PC-3 (cell line): ENCODE results near the gene SLC43A1. TPM values are rescaled to one million over a fixed set of nuclear protein-coding genes. Genes with fewer than 3 reads are reported as not detected.
A peak's percentile ranks its signal among the peaks of the same experiment; 100 is the strongest.

Experiments used
- ATAC-seq: fragments of 200-7000 bp; cut with Tn5 transposase; 2 replicates; pipeline ENCODE4 v1.9.1; 2020; ENCODE audit warnings: mild to moderate bottlenecking, moderate library complexity
- BruUV-seq: library from RNA; stranded (reverse); fragments of 400-500 nt; replicated peaks from 2 replicates; lab custom pipeline; 2021; lab: Mats Ljungman, UMichigan
- CTCF ChIA-PET: fragments of 300-600 bp; sonication (Branson Sonifier 250); formaldehyde crosslinking; loops from one replicate; lab custom pipeline; 2022; ENCODE audit warnings: antibody characterized with exemption; lab: Charles Lee
- POLR2A ChIA-PET: fragments of 300-600 bp; sonication (Branson Sonifier 250); formaldehyde crosslinking; loops from one replicate; lab custom pipeline; 2022; ENCODE audit warnings: antibody characterized with exemption; ENCODE audit not compliant: unreplicated experiment; lab: Charles Lee
- DNase-seq: peaks from one replicate; pipeline ENCODE4 v3.0.0-alpha.2; 2015
- H2AFZ ChIP-seq: fragments of 300-600 bp; sonication (generic); 2 replicates; pipeline ENCODE4 v1.6.0; 2016; ENCODE audit warnings: antibody characterized with exemption, low read length
- H3F3A ChIP-seq: fragments of 300-600 bp; sonication (generic); one replicate; pipeline ENCODE4 v1.6.0; 2017; ENCODE audit warnings: antibody characterized with exemption, low read length, control low read depth, mild to moderate bottlenecking; ENCODE audit not compliant: unreplicated experiment
- H3K27ac ChIP-seq: fragments of 300-600 bp; sonication (generic); 2 replicates; pipeline ENCODE4 v1.5.1; 2016; ENCODE audit warnings: mild to moderate bottlenecking, low read length
- H3K27me3 ChIP-seq: fragments of 300-600 bp; sonication (generic); 2 replicates; pipeline ENCODE4 v1.6.1; 2016; ENCODE audit warnings: low read length, mixed read lengths
- H3K36me3 ChIP-seq: fragments of 300-600 bp; sonication (generic); 2 replicates; pipeline ENCODE4 v1.6.1; 2016; ENCODE audit warnings: low read depth, mixed run types, low read length, mixed read lengths
- H3K4me1 ChIP-seq: fragments of 300-600 bp; sonication (generic); 2 replicates; pipeline ENCODE4 v1.5.1; 2016; ENCODE audit warnings: low read length; ENCODE audit not compliant: insufficient read depth
- H3K4me2 ChIP-seq: fragments of 300-600 bp; sonication (generic); 2 replicates; pipeline ENCODE4 v1.6.0; 2016; ENCODE audit warnings: low read length
- H3K4me3 ChIP-seq: fragments of 300-600 bp; sonication (generic); 2 replicates; pipeline ENCODE4 v1.5.1; 2016; ENCODE audit warnings: mild to moderate bottlenecking, low read length, mixed read lengths
- H3K79me2 ChIP-seq: fragments of 300-600 bp; sonication (generic); 2 replicates; pipeline ENCODE4 v1.6.1; 2017; ENCODE audit warnings: low read length, mixed read lengths
- H3K9ac ChIP-seq: fragments of 300-600 bp; sonication (generic); 2 replicates; pipeline ENCODE4 v1.6.0; 2016; ENCODE audit warnings: mild to moderate bottlenecking, low read length
- H3K9me2 ChIP-seq: fragments of 300-600 bp; sonication (generic); replicated peaks from 2 replicates; pipeline ENCODE4 v1.6.1; 2016; ENCODE audit warnings: mixed run types, low read length, mixed read lengths
- H3K9me3 ChIP-seq: fragments of 300-600 bp; sonication (generic); 2 replicates; pipeline ENCODE4 v1.6.1; 2016; ENCODE audit warnings: low read length, mixed read lengths
- H4K20me1 ChIP-seq: fragments of 300-600 bp; sonication (generic); 2 replicates; pipeline ENCODE4 v1.6.1; 2016; ENCODE audit warnings: low read length, mixed read lengths
- EZH2 ChIP-seq: fragments of 300-600 bp; sonication (generic); IDR thresholded peaks from one replicate; pipeline ENCODE4 v1.6.1; 2017; ENCODE audit warnings: antibody characterized with exemption, mild to moderate bottlenecking, low read length; ENCODE audit not compliant: unreplicated experiment
- EZH2phosphoT487 ChIP-seq: fragments of 300-600 bp; sonication (generic); IDR thresholded peaks from 2 replicates; pipeline ENCODE4 v1.6.1; 2018; ENCODE audit warnings: mild to moderate bottlenecking, antibody characterized with exemption, low read length, borderline replicate concordance
- intact Hi-C: fragments of 100-400 bp; cut with micrococcal nuclease; formaldehyde crosslinking; loops from 2 replicates; pipeline ENCODE4 v1.9.0; 2023
- total RNA-seq: library from RNA; depleted of rRNA; stranded (reverse); fragments of >200 nt; gene quantifications from 2 replicates; pipeline ENCODE4 v1.2.3, GENCODE V29; 2014
- TF ChIP-seq, protein P1 (sequence below): fragments of 300-600 bp; sonication (generic); conservative IDR thresholded peaks from 2 replicates; pipeline ENCODE4 v1.5.1; 2017; ENCODE audit warnings: antibody characterized with exemption, low read depth, mild to moderate bottlenecking, low read length

The SLC43A1 gene
- total RNA-seq, 1 experiment from 2014 or later = 12.4 TPM

DNA sequence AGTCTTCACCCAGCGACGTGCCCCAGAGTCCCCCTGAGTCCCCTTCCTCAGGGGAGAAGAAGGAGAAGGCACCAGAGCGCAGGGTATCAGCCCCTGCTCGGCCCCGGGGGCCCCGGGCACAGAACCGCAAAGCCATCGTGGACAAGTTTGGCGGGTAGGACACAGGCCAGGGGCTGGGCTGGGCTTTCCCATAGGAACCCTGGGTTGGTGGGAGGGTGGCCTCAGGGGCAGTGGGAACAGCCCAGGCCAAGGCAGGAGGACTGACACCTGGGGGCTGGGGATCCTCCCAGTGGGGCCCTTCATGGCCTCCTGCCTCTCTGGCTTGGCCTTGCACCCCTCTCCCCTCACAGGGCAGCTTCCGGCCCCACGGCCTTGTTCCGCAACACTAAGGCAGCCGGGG lies 30.4 kb upstream of the SLC43A1 start:
- ATAC-seq (no peak), DNase-seq (no peak)
- no peaks in the 10 kb centered on the region for H3F3A ChIP-seq
- H2AFZ ChIP-seq = no peak overlapping the region
- H3K9me3 ChIP-seq = no peaks in the 10 kb centered on the region
- H3K36me3 ChIP-seq = no peaks in the 10 kb centered on the region
- no peaks in the 10 kb centered on the region for H3K79me2 ChIP-seq
- H3K4me1 ChIP-seq = no peaks in the 10 kb centered on the region
- TF ChIP-seq EZH2phosphoT487 = no peak
- TF ChIP-seq EZH2 = no peak
- TF ChIP-seq, protein P1, sequence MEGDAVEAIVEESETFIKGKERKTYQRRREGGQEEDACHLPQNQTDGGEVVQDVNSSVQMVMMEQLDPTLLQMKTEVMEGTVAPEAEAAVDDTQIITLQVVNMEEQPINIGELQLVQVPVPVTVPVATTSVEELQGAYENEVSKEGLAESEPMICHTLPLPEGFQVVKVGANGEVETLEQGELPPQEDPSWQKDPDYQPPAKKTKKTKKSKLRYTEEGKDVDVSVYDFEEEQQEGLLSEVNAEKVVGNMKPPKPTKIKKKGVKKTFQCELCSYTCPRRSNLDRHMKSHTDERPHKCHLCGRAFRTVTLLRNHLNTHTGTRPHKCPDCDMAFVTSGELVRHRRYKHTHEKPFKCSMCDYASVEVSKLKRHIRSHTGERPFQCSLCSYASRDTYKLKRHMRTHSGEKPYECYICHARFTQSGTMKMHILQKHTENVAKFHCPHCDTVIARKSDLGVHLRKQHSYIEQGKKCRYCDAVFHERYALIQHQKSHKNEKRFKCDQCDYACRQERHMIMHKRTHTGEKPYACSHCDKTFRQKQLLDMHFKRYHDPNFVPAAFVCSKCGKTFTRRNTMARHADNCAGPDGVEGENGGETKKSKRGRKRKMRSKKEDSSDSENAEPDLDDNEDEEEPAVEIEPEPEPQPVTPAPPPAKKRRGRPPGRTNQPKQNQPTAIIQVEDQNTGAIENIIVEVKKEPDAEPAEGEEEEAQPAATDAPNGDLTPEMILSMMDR = no peak
- POLR2A ChIA-PET = no interaction called here
- H3K27ac ChIP-seq = no peak overlapping the region
- no peak overlapping the region for H3K9ac ChIP-seq
- no peak overlapping the region for H3K4me2 ChIP-seq
- H4K20me1 ChIP-seq = no peaks in the 10 kb centered on the region
- H3K9me2 ChIP-seq = no peaks in the 10 kb centered on the region
- intact Hi-C loops = no loop called here
- CTCF ChIA-PET = no interaction called here
- no peaks in the 10 kb centered on the region for H3K27me3 ChIP-seq
- no peak overlapping the region for H3K4me3 ChIP-seq
- no TSS peak for BruUV-seq

DNA sequence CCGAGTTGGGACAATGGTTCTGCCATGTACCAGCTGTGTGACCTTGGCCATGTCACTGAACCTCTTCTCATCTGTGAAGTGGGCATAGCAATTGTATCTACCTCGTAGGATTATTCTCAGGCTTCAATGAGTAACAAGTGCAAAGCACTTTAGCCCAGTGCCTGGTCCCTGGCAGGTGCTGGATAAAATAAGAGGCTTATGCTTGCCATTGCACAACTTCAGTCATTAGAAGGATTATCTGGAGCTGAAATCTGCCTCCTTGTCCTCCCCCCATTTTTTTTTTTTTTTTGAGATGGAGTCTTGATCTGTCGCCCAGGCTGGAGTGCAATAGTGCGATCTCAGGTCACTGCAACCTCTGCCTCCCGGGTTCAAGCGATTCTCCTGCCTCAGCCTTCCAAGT lies 29.1 kb upstream of the SLC43A1 start:
- Histone ChIP-seq H3K36me3 (no peaks in the 10 kb centered on the region), H2AFZ (no peak overlapping the region), H3K9me3 (no peaks in the 10 kb centered on the region), H3K9me2 (no peaks in the 10 kb centered on the region), H3K4me1 (no peaks in the 10 kb centered on the region), H3K4me2 (no peak overlapping the region), H3K9ac (no peak overlapping the region), H3K79me2 (no peaks in the 10 kb centered on the region), H3K4me3 (no peak overlapping the region), H3F3A (no peaks in the 10 kb centered on the region), H4K20me1 (no peaks in the 10 kb centered on the region), H3K27me3 (no peaks in the 10 kb centered on the region), H3K27ac (no peak overlapping the region)
- intact Hi-C loops = no loop called here
- no TSS peak for BruUV-seq
- ChIA-PET CTCF (no interaction called here), POLR2A (no interaction called here)
- ATAC-seq (no peak), DNase-seq (no peak)
- TF ChIP-seq, protein P1 = no peak

DNA sequence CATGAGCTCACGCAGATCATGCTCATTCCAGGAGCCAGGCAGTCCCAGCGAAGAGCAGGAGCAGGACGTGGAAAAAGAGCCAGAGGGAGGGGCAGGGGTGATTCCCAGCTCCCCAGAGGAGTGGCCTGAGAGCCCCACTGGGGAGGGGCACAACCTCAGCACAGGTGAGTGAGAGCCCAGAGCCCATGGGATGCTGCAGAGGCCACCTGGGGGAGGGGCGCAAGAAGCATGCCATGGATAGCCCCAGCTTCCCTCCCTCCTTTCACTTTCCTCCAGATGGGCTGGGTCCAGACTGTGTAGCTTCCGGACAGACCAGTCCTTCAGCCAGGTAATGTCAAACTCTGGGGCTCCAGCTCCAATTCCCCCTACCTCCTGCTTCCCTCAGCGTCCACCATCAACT lies 28.1 kb upstream of the SLC43A1 start:
- no peaks in the 10 kb centered on the region for H3F3A ChIP-seq
- no peak overlapping the region for H3K4me3 ChIP-seq
- no peaks in the 10 kb centered on the region for H3K27me3 ChIP-seq
- DNase-seq = no peak
- TF ChIP-seq EZH2 = no peak
- TF ChIP-seq, protein P1 = no peak
- TF ChIP-seq EZH2phosphoT487 = no peak
- ChIA-PET POLR2A (interaction anchor here (0.6 kb wide), 1 partner anchor 14 kb away, joined by 3 read pairs; no protein-coding TSS in a partner anchor), CTCF (no interaction called here)
- H4K20me1 ChIP-seq = no peaks in the 10 kb centered on the region
- no peak overlapping the region for H2AFZ ChIP-seq
- no peak overlapping the region for H3K9ac ChIP-seq
- no peaks in the 10 kb centered on the region for H3K9me2 ChIP-seq
- intact Hi-C loops = no loop called here
- no peaks in the 10 kb centered on the region for H3K36me3 ChIP-seq
- no peaks in the 10 kb centered on the region for H3K9me3 ChIP-seq
- H3K79me2 ChIP-seq = no peaks in the 10 kb centered on the region
- no peaks in the 10 kb centered on the region for H3K4me1 ChIP-seq
- no peak overlapping the region for H3K27ac ChIP-seq
- no TSS peak for BruUV-seq
- 0 out of 2 replicates have a peak overlapping the region, but pooled peaks have one; percentile 4 for H3K4me2 ChIP-seq
- no peak for ATAC-seq
